Measurements from ENCODE around the gene RASGRP4. TPM values are rescaled to one million over a fixed set of nuclear protein-coding genes. Genes with fewer than 3 reads are reported as not detected.

RASGRP4 gene
- total RNA-seq, 4 donors from 2014 or later = 3.1 to 11.7 (median 5.3) TPM

GRCh38 chr19:38452430-38453366, 26.7 kb upstream of the RASGRP4 start:
- Histone ChIP-seq H3K36me3 (no peaks in the 10 kb centered on the region), H3K27me3 (no peaks in the 10 kb centered on the region), H3K9me3 (no peaks in the 10 kb centered on the region), H3K4me3 (no peak overlapping the region), H3K27ac (no peak overlapping the region), H3K4me1 (no peaks in the 10 kb centered on the region)
- WGBS, 2 donors = 71 to 81% methylated on average over 34 to 45 of the region's 45 CpGs
- DNase-seq (ENCODE audit: low spot score in 2 of 2) = no peak
- TF ChIP-seq, protein P1, sequence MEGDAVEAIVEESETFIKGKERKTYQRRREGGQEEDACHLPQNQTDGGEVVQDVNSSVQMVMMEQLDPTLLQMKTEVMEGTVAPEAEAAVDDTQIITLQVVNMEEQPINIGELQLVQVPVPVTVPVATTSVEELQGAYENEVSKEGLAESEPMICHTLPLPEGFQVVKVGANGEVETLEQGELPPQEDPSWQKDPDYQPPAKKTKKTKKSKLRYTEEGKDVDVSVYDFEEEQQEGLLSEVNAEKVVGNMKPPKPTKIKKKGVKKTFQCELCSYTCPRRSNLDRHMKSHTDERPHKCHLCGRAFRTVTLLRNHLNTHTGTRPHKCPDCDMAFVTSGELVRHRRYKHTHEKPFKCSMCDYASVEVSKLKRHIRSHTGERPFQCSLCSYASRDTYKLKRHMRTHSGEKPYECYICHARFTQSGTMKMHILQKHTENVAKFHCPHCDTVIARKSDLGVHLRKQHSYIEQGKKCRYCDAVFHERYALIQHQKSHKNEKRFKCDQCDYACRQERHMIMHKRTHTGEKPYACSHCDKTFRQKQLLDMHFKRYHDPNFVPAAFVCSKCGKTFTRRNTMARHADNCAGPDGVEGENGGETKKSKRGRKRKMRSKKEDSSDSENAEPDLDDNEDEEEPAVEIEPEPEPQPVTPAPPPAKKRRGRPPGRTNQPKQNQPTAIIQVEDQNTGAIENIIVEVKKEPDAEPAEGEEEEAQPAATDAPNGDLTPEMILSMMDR (IDR thresholded peaks at IDR 0.05) = no peak

DNA sequence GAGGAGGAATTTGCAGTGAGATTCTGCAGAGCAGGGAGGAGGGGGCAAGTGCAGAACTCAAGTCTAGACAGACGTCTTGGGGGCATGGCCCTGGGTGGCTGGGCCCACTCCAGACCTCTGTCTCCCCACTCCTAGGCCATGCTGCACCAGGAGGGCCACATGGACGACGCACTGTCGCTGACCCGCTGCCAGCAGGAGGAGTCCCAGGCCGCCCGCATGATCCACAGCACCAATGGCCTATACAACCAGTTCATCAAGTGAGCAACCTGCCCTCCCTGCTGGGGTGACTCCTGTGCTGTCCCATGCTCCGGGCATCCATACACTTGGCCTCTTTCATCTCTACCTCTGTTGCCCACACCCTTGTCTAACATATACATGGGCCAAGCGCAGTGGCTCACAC, 25.6 kb upstream of the RASGRP4 start:
- no peak overlapping the region for H3K27ac ChIP-seq
- no peak overlapping the region for H3K4me3 ChIP-seq
- H3K36me3 ChIP-seq = no peaks in the 10 kb centered on the region
- WGBS, 2 donors = 84 to 85% methylated on average over 5 to 9 of the region's 9 CpGs
- TF ChIP-seq POLR2A (IDR thresholded peaks at IDR 0.05) (no peak), EP300 (IDR thresholded peaks at IDR 0.05) (no peak)
- TF ChIP-seq, protein P1 (IDR thresholded peaks at IDR 0.05) = no peak
- DNase-seq (ENCODE audit: low spot score in 2 of 2) = no peak
- H3K9me3 ChIP-seq = no peaks in the 10 kb centered on the region
- H3K4me1 ChIP-seq = no peaks in the 10 kb centered on the region
- no peaks in the 10 kb centered on the region for H3K27me3 ChIP-seq

GRCh38 chr19:38451036-38451435, 25.0 kb upstream of the RASGRP4 start:
- Histone ChIP-seq H3K4me3 (no peak overlapping the region), H3K27me3 (no peaks in the 10 kb centered on the region), H3K27ac (no peak overlapping the region), H3K4me1 (no peaks in the 10 kb centered on the region), H3K9me3 (no peaks in the 10 kb centered on the region), H3K36me3 (no peaks in the 10 kb centered on the region)
- WGBS, 2 donors = 87 to 89% methylated on average over 8 of the region's 8 CpGs
- TF ChIP-seq POLR2A (IDR thresholded peaks at IDR 0.05) = no peak
- TF ChIP-seq EP300 (IDR thresholded peaks at IDR 0.05) = no peak
- TF ChIP-seq, protein P1 (IDR thresholded peaks at IDR 0.05) = no peak
- DNase-seq (ENCODE audit: low spot score in 2 of 2) = no peak

- H3K27ac ChIP-seq = no peak overlapping the region
- H3K4me1 ChIP-seq = no peaks in the 10 kb centered on the region
- no peak overlapping the region for H3K4me3 ChIP-seq
- DNase-seq (ENCODE audit: low spot score in 2 of 2) = no peak
- TF ChIP-seq EP300 (IDR thresholded peaks at IDR 0.05) = no peak
- TF ChIP-seq, protein P1 (IDR thresholded peaks at IDR 0.05) = no peak
- TF ChIP-seq POLR2A (IDR thresholded peaks at IDR 0.05) = no peak
- no peaks in the 10 kb centered on the region for H3K27me3 ChIP-seq
- H3K9me3 ChIP-seq = no peaks in the 10 kb centered on the region
- H3K36me3 ChIP-seq = no peaks in the 10 kb centered on the region
- WGBS, 2 donors = 77 to 78% methylated on average over 5 of the region's 5 CpGs
Observed at GRCh38 chr19:38449518-38449917, 23.5 kb upstream of the RASGRP4 start.

DNA sequence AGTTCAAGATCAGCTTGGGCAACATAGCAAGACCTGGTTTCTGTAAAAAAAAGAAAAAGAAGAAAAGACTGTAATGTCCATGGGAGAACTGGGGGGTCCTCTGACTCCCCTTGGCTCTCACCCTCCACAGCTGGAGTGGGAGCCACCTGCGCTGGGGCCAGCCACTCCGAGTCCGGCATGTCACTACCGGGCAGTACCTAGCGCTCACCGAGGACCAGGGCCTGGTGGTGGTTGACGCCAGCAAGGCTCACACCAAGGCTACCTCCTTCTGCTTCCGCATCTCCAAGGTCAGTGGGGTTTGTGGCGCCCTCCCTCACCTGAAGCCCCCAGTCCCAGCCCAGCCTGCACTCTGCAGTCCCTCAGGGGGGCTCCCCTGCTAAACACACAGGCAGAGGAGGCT, 22.2 kb upstream of the RASGRP4 start:
- H3K27me3 ChIP-seq = no peaks in the 10 kb centered on the region
- no peak overlapping the region for H3K27ac ChIP-seq
- no peaks in the 10 kb centered on the region for H3K36me3 ChIP-seq
- H3K4me1 ChIP-seq = no peaks in the 10 kb centered on the region
- H3K9me3 ChIP-seq = no peaks in the 10 kb centered on the region
- no peak overlapping the region for H3K4me3 ChIP-seq
- DNase-seq (ENCODE audit: low spot score in 2 of 2) = no peak
- 91 to 97% methylated on average over 9 of the region's 9 CpGs for WGBS, 2 donors
- no peak for TF ChIP-seq POLR2A (IDR thresholded peaks at IDR 0.05)
- TF ChIP-seq, protein P1 (IDR thresholded peaks at IDR 0.05) = no peak
- no peak for TF ChIP-seq EP300 (IDR thresholded peaks at IDR 0.05)

Measured in tibial nerve (tissue), 4 donors.